ENCODE measurements around the gene TRIP13. TPM values are rescaled to one million over a fixed set of nuclear protein-coding genes. Genes with fewer than 3 reads are reported as not detected.
"Not testable (repeated sequence)": the region's sequence is repeated elsewhere in the genome, so short reads cannot be mapped to it uniquely, and the experiment has no call there.

The TRIP13 gene
- total and polyA plus RNA-seq, 2 experiments from 2014 or later: 19.5 to 20.4 TPM

- Histone ChIP-seq H3K9me3 (ENCODE audit: low read depth) (no peaks in the 10 kb centered on the region), H3K4me3 (peak overlapping the region; percentile 63), H4K20me1 (ENCODE audit: insufficient read depth) (no peaks in the 10 kb centered on the region), H3K4me2 (ENCODE audit: unreplicated experiment) (peak overlapping the region; percentile 73), H2AFZ (peak overlapping the region; percentile 75), H3K79me2 (ENCODE audit: insufficient read depth) (no peaks in the 10 kb centered on the region), H3K27me3 (replicated peaks; ENCODE audit: insufficient read depth) (peaks cover 1% of the 10 kb centered on the region), H3K36me3 (ENCODE audit: low read depth) (no peaks in the 10 kb centered on the region), H3F3A (ENCODE audit: insufficient read depth) (no peaks in the 10 kb centered on the region), H3K9me2 (ENCODE audit: insufficient read depth) (no peaks in the 10 kb centered on the region), H3K27ac (no peak overlapping the region), H3K4me1 (ENCODE audit: insufficient read depth) (peaks cover 4% of the 10 kb centered on the region; the same call in 1 of the 2 replicates), H3K9ac (peak overlapping the region; percentile 43; the same call in 1 of the 2 replicates)
- DNase-seq: peak; percentile 56
- in situ Hi-C loops (cut with MboI): loop anchor here (25.0 kb wide), 1 partner anchor 711 kb away; no protein-coding TSS in a partner anchor
- TF ChIP-seq EZH2phosphoT487 (IDR thresholded peaks at IDR 0.05; ENCODE audit: insufficient read depth, low read depth) (no peak), EZH2 (IDR thresholded peaks at IDR 0.05; ENCODE audit: insufficient read depth, poor library complexity, severe bottlenecking) (no peak)
- WGBS, 2 experiments (ENCODE audit: low coverage in 1 of 2, low lambda C conversion rate in 2 of 2, missing lambda C conversion rate in 2 of 2): 9 to 10% methylated on average over 41 to 55 of the region's 65 CpGs
Measured at GRCh38 chr5:926417-927171, 33.9 kb downstream of the TRIP13 start.

DNA sequence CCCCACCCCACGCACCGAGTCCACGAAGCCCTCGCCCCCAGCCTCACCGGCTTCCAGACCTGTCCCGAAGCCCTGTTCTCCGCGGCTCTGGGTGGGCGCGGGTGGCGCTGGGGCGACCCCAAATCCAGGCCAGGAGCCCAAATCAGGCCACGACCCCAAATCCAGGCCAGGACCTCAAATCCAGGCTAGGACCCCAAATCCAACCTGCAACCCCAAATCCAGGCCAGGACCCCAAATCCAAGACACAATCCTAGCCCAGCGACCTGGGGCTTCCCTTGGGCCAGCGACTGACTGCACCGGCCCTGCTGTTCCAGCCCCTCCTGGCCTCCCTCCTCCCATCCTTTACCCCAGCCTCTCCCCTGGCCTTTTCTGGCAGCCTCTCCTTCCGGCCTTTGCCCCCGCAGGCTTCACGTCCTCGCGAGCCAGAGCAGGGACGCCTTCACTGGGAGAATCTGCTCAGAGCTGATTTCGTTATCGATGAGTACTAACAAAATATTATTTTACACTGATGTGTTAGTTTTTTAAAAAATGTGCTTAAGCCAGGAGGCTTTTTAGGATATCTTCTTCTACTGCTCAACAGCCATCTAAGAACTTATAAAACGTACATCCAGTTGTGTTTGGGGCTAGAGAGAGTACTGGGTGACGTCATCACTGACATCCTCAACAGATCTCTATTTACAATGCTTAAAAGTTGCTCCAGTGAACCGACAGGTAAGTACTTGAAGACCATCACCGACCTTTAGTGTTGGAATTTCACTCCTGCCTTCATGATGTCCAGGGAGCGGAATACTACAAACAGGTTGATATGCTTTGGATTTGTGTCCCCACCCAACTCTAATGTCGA lies 34.7 kb downstream of the TRIP13 start:
- H3K36me3 ChIP-seq (ENCODE audit: low read depth): no peaks in the 10 kb centered on the region
- H3K4me2 ChIP-seq (ENCODE audit: unreplicated experiment): no peak overlapping the region
- no peaks in the 10 kb centered on the region for H3F3A ChIP-seq (ENCODE audit: insufficient read depth)
- DNase-seq: no peak
- no peaks in the 10 kb centered on the region for H3K79me2 ChIP-seq (ENCODE audit: insufficient read depth)
- no peak overlapping the region for H2AFZ ChIP-seq
- H3K9me3 ChIP-seq (ENCODE audit: low read depth): no peaks in the 10 kb centered on the region
- peak overlapping the region; percentile 63; the same call in 1 of the 2 replicates for H3K4me3 ChIP-seq
- H4K20me1 ChIP-seq (ENCODE audit: insufficient read depth): no peaks in the 10 kb centered on the region
- H3K4me1 ChIP-seq (ENCODE audit: insufficient read depth): peaks cover 4% of the 10 kb centered on the region; the same call in 1 of the 2 replicates
- peaks cover 9% of the 10 kb centered on the region for H3K27me3 ChIP-seq (replicated peaks; ENCODE audit: insufficient read depth)
- TF ChIP-seq EZH2 (IDR thresholded peaks at IDR 0.05; ENCODE audit: insufficient read depth, poor library complexity, severe bottlenecking) (no peak), EZH2phosphoT487 (IDR thresholded peaks at IDR 0.05; ENCODE audit: insufficient read depth, low read depth) (no peak)
- no peak overlapping the region for H3K9ac ChIP-seq
- in situ Hi-C loops (cut with MboI): loop anchor here (25.0 kb wide), 1 partner anchor 710 kb away; no protein-coding TSS in a partner anchor
- 94 to 95% methylated on average over 24 to 26 of the region's 30 CpGs for WGBS, 2 experiments (ENCODE audit: low coverage in 1 of 2, low lambda C conversion rate in 2 of 2, missing lambda C conversion rate in 2 of 2)
- no peak overlapping the region for H3K27ac ChIP-seq
- no peaks in the 10 kb centered on the region for H3K9me2 ChIP-seq (ENCODE audit: insufficient read depth)

GRCh38 chr5:929182-929581 lies 36.5 kb downstream of the TRIP13 start:
- peaks cover 14% of the 10 kb centered on the region for H3K27me3 ChIP-seq (replicated peaks; ENCODE audit: insufficient read depth)

GRCh38 chr5:929596-929995 lies 36.9 kb downstream of the TRIP13 start:
- TF ChIP-seq EZH2 (IDR thresholded peaks at IDR 0.05; ENCODE audit: insufficient read depth, poor library complexity, severe bottlenecking) (no peak), EZH2phosphoT487 (IDR thresholded peaks at IDR 0.05; ENCODE audit: insufficient read depth, low read depth) (no peak)
- in situ Hi-C loops (cut with MboI): loop anchor here (25.0 kb wide), 1 partner anchor 708 kb away; no protein-coding TSS in a partner anchor
- Histone ChIP-seq H3K4me1 (ENCODE audit: insufficient read depth) (peaks cover 4% of the 10 kb centered on the region; the same call in 1 of the 2 replicates), H3K36me3 (ENCODE audit: low read depth) (no peaks in the 10 kb centered on the region), H3K4me3 (no peak overlapping the region), H3K79me2 (ENCODE audit: insufficient read depth) (no peaks in the 10 kb centered on the region), H3K9me3 (ENCODE audit: low read depth) (no peaks in the 10 kb centered on the region), H3K9me2 (ENCODE audit: insufficient read depth) (no peaks in the 10 kb centered on the region), H3K27me3 (replicated peaks; ENCODE audit: insufficient read depth) (peaks cover 14% of the 10 kb centered on the region), H3K9ac (no peak overlapping the region), H3K4me2 (ENCODE audit: unreplicated experiment) (no peak overlapping the region), H3F3A (ENCODE audit: insufficient read depth) (no peaks in the 10 kb centered on the region), H4K20me1 (ENCODE audit: insufficient read depth) (no peaks in the 10 kb centered on the region), H2AFZ (no peak overlapping the region), H3K27ac (no peak overlapping the region)
- no peak for DNase-seq

More at GRCh38 chr5:929182-929581, 36.5 kb downstream of the TRIP13 start:
- H3K79me2 ChIP-seq (ENCODE audit: insufficient read depth); H4K20me1 ChIP-seq (ENCODE audit: insufficient read depth); H3K9me3 ChIP-seq (ENCODE audit: low read depth); H3K4me3 ChIP-seq; H3K9me2 ChIP-seq (ENCODE audit: insufficient read depth); H2AFZ ChIP-seq; H3K36me3 ChIP-seq (ENCODE audit: low read depth); DNase-seq; H3F3A ChIP-seq (ENCODE audit: insufficient read depth); H3K27ac ChIP-seq; H3K4me1 ChIP-seq (ENCODE audit: insufficient read depth); H3K4me2 ChIP-seq (ENCODE audit: unreplicated experiment); H3K9ac ChIP-seq: not testable (repeated sequence)
- in situ Hi-C loops (cut with MboI): loop anchor here (25.0 kb wide), 1 partner anchor 708 kb away; no protein-coding TSS in a partner anchor
